ENCODE data around the gene XAGE2. TPM values are rescaled to one million over a fixed set of nuclear protein-coding genes. Genes with fewer than 3 reads are reported as not detected.

The XAGE2 gene
- total RNA-seq, 2 donors from 2014 or later = not detected

DNA sequence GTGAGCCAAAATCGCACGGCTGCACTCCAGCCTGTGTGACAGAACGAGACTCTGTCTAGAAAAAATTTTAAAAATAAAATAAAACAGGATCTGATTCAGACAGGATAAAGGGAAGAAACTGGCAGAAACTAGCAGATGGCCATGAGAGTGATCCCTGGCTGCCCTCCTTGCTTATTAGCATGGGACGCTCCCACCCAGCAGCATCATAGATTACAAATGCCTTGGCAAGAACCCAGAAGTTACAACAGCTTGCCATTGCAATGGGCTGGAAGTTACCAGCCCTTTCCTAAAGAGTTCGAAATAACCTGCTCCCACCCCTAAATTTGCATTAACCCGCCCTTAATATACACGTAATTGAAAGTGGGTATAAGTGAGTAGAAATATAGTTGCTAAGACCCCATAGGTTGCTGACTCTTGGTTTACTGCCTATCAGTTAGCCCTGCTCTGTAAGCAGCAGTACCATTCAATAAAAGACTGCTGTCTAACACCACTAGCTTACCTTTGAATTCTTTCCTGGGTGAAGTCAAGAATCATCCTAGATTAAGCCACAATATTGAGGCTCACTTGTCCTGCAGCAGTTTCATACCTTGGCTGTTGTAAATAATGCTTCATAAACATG lies 9.1 kb upstream of the XAGE2 start:
- H3K9me3 ChIP-seq = no peaks in the 10 kb centered on the region
- no peak for DNase-seq (ENCODE audit: low spot score)
- no peaks in the 10 kb centered on the region for H3K36me3 ChIP-seq
- 65% methylated on average over 7 of the region's 7 CpGs for WGBS
- intact Hi-C loops (cut with DNase I) = no loop called here
- no peak overlapping the region for H3K4me3 ChIP-seq
- no peak overlapping the region for H3K27ac ChIP-seq
- H3K27me3 ChIP-seq (replicated peaks; ENCODE audit: insufficient read depth) = no peaks in the 10 kb centered on the region
- no peaks in the 10 kb centered on the region for H3K4me1 ChIP-seq (replicated peaks)
- TF ChIP-seq POLR2A (IDR thresholded peaks at IDR 0.05) (no peak), POLR2AphosphoS5 (IDR thresholded peaks at IDR 0.05) (no peak)
- TF ChIP-seq, protein P1, sequence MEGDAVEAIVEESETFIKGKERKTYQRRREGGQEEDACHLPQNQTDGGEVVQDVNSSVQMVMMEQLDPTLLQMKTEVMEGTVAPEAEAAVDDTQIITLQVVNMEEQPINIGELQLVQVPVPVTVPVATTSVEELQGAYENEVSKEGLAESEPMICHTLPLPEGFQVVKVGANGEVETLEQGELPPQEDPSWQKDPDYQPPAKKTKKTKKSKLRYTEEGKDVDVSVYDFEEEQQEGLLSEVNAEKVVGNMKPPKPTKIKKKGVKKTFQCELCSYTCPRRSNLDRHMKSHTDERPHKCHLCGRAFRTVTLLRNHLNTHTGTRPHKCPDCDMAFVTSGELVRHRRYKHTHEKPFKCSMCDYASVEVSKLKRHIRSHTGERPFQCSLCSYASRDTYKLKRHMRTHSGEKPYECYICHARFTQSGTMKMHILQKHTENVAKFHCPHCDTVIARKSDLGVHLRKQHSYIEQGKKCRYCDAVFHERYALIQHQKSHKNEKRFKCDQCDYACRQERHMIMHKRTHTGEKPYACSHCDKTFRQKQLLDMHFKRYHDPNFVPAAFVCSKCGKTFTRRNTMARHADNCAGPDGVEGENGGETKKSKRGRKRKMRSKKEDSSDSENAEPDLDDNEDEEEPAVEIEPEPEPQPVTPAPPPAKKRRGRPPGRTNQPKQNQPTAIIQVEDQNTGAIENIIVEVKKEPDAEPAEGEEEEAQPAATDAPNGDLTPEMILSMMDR (IDR thresholded peaks at IDR 0.05) = no peak

- 84% methylated on average over 8 of the region's 8 CpGs for whole genome bisulfite sequencing
- no peak overlapping the region for H3K27ac ChIP-seq
- H3K4me3 ChIP-seq = no peak overlapping the region
- DNase-seq (ENCODE audit: low spot score) = no peak
- H3K27me3 ChIP-seq (replicated peaks; ENCODE audit: insufficient read depth) = no peaks in the 10 kb centered on the region
- intact Hi-C loops (cut with DNase I) = no loop called here
- H3K36me3 ChIP-seq = no peaks in the 10 kb centered on the region
- no peak for TF ChIP-seq POLR2AphosphoS5 (IDR thresholded peaks at IDR 0.05)
- TF ChIP-seq, protein P1 (IDR thresholded peaks at IDR 0.05) = no peak
- TF ChIP-seq POLR2A (IDR thresholded peaks at IDR 0.05) = no peak
- H3K9me3 ChIP-seq = no peaks in the 10 kb centered on the region
- no peaks in the 10 kb centered on the region for H3K4me1 ChIP-seq (replicated peaks)
These were observed 6.9 kb upstream of the XAGE2 start for GRCh38 chrX:52361941-52362340.

GRCh38 chrX:52363247-52363883 lies 5.5 kb upstream of the XAGE2 start:
- no peaks in the 10 kb centered on the region for H3K27me3 ChIP-seq (replicated peaks; ENCODE audit: insufficient read depth)
- no peaks in the 10 kb centered on the region for H3K4me1 ChIP-seq (replicated peaks)
- H3K27ac ChIP-seq = no peak overlapping the region
- no peaks in the 10 kb centered on the region for H3K9me3 ChIP-seq
- TF ChIP-seq POLR2AphosphoS5 (IDR thresholded peaks at IDR 0.05) (no peak), POLR2A (IDR thresholded peaks at IDR 0.05) (no peak)
- TF ChIP-seq, protein P1 (IDR thresholded peaks at IDR 0.05) = no peak
- WGBS = 13% methylated on average over 8 of the region's 8 CpGs
- intact Hi-C loops (cut with DNase I) = no loop called here
- no peak for DNase-seq (ENCODE audit: low spot score)
- H3K4me3 ChIP-seq = no peak overlapping the region
- H3K36me3 ChIP-seq = no peaks in the 10 kb centered on the region

DNA sequence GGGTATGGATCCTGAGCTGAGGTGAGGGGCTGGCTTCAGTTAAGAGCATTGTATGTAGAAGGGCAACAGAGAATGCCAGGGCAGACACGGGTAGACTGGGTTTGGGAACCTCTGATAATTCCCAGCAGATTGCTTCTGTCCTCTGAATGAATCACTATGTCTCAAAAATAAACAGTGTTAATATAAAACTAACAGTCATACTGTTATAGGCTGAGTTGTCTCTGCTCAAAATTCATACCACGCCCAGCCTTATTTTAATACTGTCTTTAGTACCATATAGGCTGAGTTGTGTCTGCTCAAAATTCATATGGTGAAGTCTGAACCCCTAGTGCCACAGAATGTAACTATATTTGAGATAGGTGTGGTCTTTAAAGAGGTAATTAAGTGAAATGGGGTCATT lies 10.0 kb downstream of the XAGE2 start:
- Histone ChIP-seq H3K4me1 (replicated peaks) (no peaks in the 10 kb centered on the region), H3K36me3 (no peaks in the 10 kb centered on the region), H3K4me3 (no peak overlapping the region), H3K27ac (no peak overlapping the region), H3K27me3 (replicated peaks; ENCODE audit: insufficient read depth) (no peaks in the 10 kb centered on the region), H3K9me3 (no peaks in the 10 kb centered on the region)
- WGBS = 76% methylated on average over 2 of the region's 2 CpGs
- TF ChIP-seq POLR2A (IDR thresholded peaks at IDR 0.05) = no peak
- no peak for TF ChIP-seq POLR2AphosphoS5 (IDR thresholded peaks at IDR 0.05)
- TF ChIP-seq, protein P1 (IDR thresholded peaks at IDR 0.05) = no peak
- intact Hi-C loops (cut with DNase I) = no loop called here
- no peak for DNase-seq (ENCODE audit: low spot score)

DNA sequence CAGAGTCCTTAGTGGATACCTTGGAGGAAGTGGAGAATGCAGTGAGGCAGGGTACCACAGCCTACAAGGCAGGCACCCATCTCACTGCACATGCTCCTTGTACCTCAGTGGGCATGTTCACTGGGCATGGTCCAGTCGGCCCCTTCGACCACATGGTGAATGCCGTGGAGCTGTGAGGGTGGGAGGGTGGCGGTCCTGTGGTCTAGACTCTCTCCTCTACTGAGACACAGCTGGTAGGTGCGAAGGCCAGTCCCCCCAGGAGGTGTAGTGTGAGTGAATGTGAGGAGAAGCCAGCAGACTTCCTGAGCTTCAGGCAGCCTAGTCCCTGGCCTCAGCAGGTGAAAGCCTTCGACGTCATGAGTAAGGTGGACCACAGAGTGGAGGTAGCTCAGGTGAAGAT lies 12.2 kb downstream of the XAGE2 start:
- Histone ChIP-seq H3K36me3 (no peaks in the 10 kb centered on the region), H3K4me3 (no peak overlapping the region), H3K27me3 (replicated peaks; ENCODE audit: insufficient read depth) (no peaks in the 10 kb centered on the region), H3K27ac (no peak overlapping the region), H3K9me3 (no peaks in the 10 kb centered on the region), H3K4me1 (replicated peaks) (no peaks in the 10 kb centered on the region)
- WGBS = 97% methylated on average over 5 of the region's 7 CpGs
- no peak for DNase-seq (ENCODE audit: low spot score)
- intact Hi-C loops (cut with DNase I) = no loop called here
- no peak for TF ChIP-seq POLR2A (IDR thresholded peaks at IDR 0.05)
